ENCODE results near the gene ITPKB.

- TF ChIP-seq, protein P1, sequence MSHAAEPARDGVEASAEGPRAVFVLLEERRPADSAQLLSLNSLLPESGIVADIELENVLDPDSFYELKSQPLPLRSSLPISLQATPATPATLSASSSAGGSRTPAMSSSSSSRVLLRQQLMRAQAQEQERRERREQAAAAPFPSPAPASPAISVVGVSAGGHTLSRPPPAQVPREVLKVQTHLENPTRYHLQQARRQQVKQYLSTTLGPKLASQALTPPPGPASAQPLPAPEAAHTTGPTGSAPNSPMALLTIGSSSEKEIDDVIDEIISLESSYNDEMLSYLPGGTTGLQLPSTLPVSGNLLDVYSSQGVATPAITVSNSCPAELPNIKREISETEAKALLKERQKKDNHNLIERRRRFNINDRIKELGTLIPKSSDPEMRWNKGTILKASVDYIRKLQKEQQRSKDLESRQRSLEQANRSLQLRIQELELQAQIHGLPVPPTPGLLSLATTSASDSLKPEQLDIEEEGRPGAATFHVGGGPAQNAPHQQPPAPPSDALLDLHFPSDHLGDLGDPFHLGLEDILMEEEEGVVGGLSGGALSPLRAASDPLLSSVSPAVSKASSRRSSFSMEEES (CRISPR knock-in tag; IDR thresholded peaks at IDR 0.05), result no peak
- TF ChIP-seq, protein P2, sequence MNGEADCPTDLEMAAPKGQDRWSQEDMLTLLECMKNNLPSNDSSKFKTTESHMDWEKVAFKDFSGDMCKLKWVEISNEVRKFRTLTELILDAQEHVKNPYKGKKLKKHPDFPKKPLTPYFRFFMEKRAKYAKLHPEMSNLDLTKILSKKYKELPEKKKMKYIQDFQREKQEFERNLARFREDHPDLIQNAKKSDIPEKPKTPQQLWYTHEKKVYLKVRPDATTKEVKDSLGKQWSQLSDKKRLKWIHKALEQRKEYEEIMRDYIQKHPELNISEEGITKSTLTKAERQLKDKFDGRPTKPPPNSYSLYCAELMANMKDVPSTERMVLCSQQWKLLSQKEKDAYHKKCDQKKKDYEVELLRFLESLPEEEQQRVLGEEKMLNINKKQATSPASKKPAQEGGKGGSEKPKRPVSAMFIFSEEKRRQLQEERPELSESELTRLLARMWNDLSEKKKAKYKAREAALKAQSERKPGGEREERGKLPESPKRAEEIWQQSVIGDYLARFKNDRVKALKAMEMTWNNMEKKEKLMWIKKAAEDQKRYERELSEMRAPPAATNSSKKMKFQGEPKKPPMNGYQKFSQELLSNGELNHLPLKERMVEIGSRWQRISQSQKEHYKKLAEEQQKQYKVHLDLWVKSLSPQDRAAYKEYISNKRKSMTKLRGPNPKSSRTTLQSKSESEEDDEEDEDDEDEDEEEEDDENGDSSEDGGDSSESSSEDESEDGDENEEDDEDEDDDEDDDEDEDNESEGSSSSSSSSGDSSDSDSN (CRISPR knock-in tag; IDR thresholded peaks at IDR 0.05), result no peak
- TF ChIP-seq POLR2A (IDR thresholded peaks at IDR 0.05; ENCODE audit: insufficient read depth in 1 of 2, low read depth in 2 of 2, low read length in 2 of 2) (no peak), TAF1 (CRISPR knock-in tag; IDR thresholded peaks at IDR 0.05) (no peak), EP300 (IDR thresholded peaks at IDR 0.05; ENCODE audit: low read depth in 2 of 2, low read length in 2 of 2) (no peak), EP300 (CRISPR knock-in tag; IDR thresholded peaks at IDR 0.05; ENCODE audit: borderline replicate concordance) (no peak), ELF3 (CRISPR knock-in tag; IDR thresholded peaks at IDR 0.05) (no peak), EZH2 (conservative IDR thresholded peaks at IDR 0.05; ENCODE audit: low read depth, low read length) (no peak)
These were observed 76.3 kb downstream of the ITPKB start for GRCh38 chr1:226662642-226663326.
